ENCODE data around the gene NTM.

Gene NTM

DNA sequence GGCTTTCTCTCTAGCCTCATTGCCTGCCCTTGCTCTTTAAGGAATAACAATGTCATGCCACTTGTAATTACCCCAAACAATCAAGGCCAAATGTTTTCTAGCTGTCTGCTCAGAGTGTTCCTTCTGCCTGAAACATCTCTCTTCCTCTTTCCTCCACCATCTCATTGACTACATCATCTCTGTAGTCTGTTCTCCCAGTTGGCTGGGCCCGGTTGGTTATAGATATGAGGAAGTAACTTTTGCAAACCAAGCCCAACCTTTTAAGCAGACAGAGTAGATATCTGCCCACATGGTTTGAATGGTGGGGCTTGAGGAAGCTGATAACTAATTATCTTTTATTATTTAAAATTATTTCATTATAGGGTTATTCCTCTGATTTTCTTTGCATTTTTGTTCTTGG is 104.5 kb downstream of the NTM start:
- Histone ChIP-seq H3F3A (ENCODE audit: control insufficient read depth, insufficient read depth) (no peaks in the 10 kb centered on the region), H3K4me1 (ENCODE audit: control insufficient read depth, low read length) (no peaks in the 10 kb centered on the region), H3K9me3 (ENCODE audit: control insufficient read depth, insufficient read depth, low read length) (no peaks in the 10 kb centered on the region), H3K36me3 (ENCODE audit: control insufficient read depth, low read length) (no peaks in the 10 kb centered on the region), H3K4me2 (ENCODE audit: low read length) (no peak overlapping the region), H3K27me3 (ENCODE audit: control insufficient read depth, low read length) (no peaks in the 10 kb centered on the region), H3K4me3 (ENCODE audit: low read length) (no peak overlapping the region), H4K20me1 (ENCODE audit: control insufficient read depth, insufficient read depth, low read depth, low read length) (no peaks in the 10 kb centered on the region), H3K9me2 (replicated peaks; ENCODE audit: control insufficient read depth, low read length) (no peaks in the 10 kb centered on the region), H3K79me2 (ENCODE audit: control insufficient read depth, low read length) (no peaks in the 10 kb centered on the region), H3K27ac (ENCODE audit: low read depth, low read length) (no peak overlapping the region)
- no peak for TF ChIP-seq EZH2phosphoT487 (IDR thresholded peaks at IDR 0.05; ENCODE audit: borderline replicate concordance, low read length)
- TF ChIP-seq, protein P1, sequence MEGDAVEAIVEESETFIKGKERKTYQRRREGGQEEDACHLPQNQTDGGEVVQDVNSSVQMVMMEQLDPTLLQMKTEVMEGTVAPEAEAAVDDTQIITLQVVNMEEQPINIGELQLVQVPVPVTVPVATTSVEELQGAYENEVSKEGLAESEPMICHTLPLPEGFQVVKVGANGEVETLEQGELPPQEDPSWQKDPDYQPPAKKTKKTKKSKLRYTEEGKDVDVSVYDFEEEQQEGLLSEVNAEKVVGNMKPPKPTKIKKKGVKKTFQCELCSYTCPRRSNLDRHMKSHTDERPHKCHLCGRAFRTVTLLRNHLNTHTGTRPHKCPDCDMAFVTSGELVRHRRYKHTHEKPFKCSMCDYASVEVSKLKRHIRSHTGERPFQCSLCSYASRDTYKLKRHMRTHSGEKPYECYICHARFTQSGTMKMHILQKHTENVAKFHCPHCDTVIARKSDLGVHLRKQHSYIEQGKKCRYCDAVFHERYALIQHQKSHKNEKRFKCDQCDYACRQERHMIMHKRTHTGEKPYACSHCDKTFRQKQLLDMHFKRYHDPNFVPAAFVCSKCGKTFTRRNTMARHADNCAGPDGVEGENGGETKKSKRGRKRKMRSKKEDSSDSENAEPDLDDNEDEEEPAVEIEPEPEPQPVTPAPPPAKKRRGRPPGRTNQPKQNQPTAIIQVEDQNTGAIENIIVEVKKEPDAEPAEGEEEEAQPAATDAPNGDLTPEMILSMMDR (IDR thresholded peaks at IDR 0.05; ENCODE audit: low read depth, low read length, poor library complexity, severe bottlenecking): no peak

DNA sequence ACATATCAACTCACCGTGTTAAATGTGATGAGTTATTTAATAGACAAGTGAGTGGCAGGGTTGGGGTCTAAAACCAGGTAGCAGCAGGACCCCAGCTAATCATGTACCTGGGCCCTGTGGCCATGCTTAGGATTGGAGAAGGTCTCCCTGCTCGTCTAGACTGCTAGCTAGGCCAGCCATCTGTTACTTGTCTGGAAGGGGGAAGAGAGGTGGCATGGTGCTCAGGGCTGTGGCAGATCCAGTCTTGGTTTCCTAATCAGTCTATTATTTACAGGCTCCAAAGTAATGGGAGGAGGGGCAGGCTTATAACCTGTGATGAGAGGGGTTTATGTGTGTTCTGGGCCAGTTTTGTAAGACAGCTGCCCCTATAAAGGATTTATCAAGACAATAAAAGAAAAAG is 105.9 kb downstream of the NTM start:
- no peaks in the 10 kb centered on the region for H3K79me2 ChIP-seq (ENCODE audit: control insufficient read depth, low read length)
- no peaks in the 10 kb centered on the region for H3K36me3 ChIP-seq (ENCODE audit: control insufficient read depth, low read length)
- H4K20me1 ChIP-seq (ENCODE audit: control insufficient read depth, insufficient read depth, low read depth, low read length): no peaks in the 10 kb centered on the region
- no peak overlapping the region for H3K27ac ChIP-seq (ENCODE audit: low read depth, low read length)
- H3F3A ChIP-seq (ENCODE audit: control insufficient read depth, insufficient read depth): no peaks in the 10 kb centered on the region
- no peak overlapping the region for H3K4me3 ChIP-seq (ENCODE audit: low read length)
- TF ChIP-seq, protein P1 (IDR thresholded peaks at IDR 0.05; ENCODE audit: low read depth, low read length, poor library complexity, severe bottlenecking): no peak
- no peak for TF ChIP-seq EZH2phosphoT487 (IDR thresholded peaks at IDR 0.05; ENCODE audit: borderline replicate concordance, low read length)
- no peaks in the 10 kb centered on the region for H3K9me3 ChIP-seq (ENCODE audit: control insufficient read depth, insufficient read depth, low read length)
- no peak overlapping the region for H3K4me2 ChIP-seq (ENCODE audit: low read length)
- H3K27me3 ChIP-seq (ENCODE audit: control insufficient read depth, low read length): no peaks in the 10 kb centered on the region
- no peaks in the 10 kb centered on the region for H3K4me1 ChIP-seq (ENCODE audit: control insufficient read depth, low read length)
- H3K9me2 ChIP-seq (replicated peaks; ENCODE audit: control insufficient read depth, low read length): no peaks in the 10 kb centered on the region

DNA sequence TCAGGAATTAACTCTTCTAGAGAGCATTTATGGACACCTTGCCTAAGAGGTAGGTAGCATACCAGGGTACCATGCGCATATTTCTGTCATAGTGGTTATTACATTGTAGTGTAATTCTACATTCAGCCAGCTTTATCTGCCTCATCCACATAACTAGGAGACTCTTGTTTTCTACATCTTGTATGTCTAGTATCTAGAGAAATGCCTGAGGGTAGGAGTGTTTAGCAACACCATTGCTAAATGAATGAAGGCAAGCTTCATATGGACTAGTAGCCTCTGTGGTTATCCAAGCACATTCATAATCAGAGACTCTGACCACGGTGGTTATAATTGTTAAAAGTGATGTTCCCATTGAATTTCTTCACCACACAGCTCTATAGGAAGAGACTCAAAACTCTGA is 107.9 kb downstream of the NTM start:
- no peaks in the 10 kb centered on the region for H3K9me3 ChIP-seq (ENCODE audit: control insufficient read depth, insufficient read depth, low read length)
- no peaks in the 10 kb centered on the region for H3K9me2 ChIP-seq (replicated peaks; ENCODE audit: control insufficient read depth, low read length)
- H3K27me3 ChIP-seq (ENCODE audit: control insufficient read depth, low read length): no peaks in the 10 kb centered on the region

More for the DNA sequence above, 107.9 kb downstream of the NTM start:
- Histone ChIP-seq H3K4me1 (ENCODE audit: control insufficient read depth, low read length) (no peaks in the 10 kb centered on the region), H3K79me2 (ENCODE audit: control insufficient read depth, low read length) (no peaks in the 10 kb centered on the region), H3K36me3 (ENCODE audit: control insufficient read depth, low read length) (no peaks in the 10 kb centered on the region), H3K27ac (ENCODE audit: low read depth, low read length) (no peak overlapping the region), H3K4me2 (ENCODE audit: low read length) (no peak overlapping the region), H4K20me1 (ENCODE audit: control insufficient read depth, insufficient read depth, low read depth, low read length) (no peaks in the 10 kb centered on the region), H3F3A (ENCODE audit: control insufficient read depth, insufficient read depth) (no peaks in the 10 kb centered on the region), H3K4me3 (ENCODE audit: low read length) (no peak overlapping the region)
- TF ChIP-seq, protein P1 (IDR thresholded peaks at IDR 0.05; ENCODE audit: low read depth, low read length, poor library complexity, severe bottlenecking): no peak
- no peak for TF ChIP-seq EZH2phosphoT487 (IDR thresholded peaks at IDR 0.05; ENCODE audit: borderline replicate concordance, low read length)
